ENCODE data around the gene ACTN1.

- TF ChIP-seq CTCF (IDR thresholded peaks at IDR 0.05; ENCODE audit: poor library complexity) = no peak
- no peak for TF ChIP-seq EZH2 (IDR thresholded peaks at IDR 0.05; ENCODE audit: borderline replicate concordance)
Observed at GRCh38 chr14:68998062-68998461, 19.0 kb upstream of the ACTN1 start.

Data from hepatocyte (in vitro differentiated cells).